NCI-H2107 (cell line): ENCODE measurements around the gene VPS35.
"Not testable (repeated sequence)": the region's sequence is repeated elsewhere in the genome, so short reads cannot be mapped to it uniquely, and the experiment has no call there.

Experiments
- DNase-seq: peaks from one replicate; lab custom pipeline; 2025; lab: John Stamatoyannopoulos, UW

VPS35 gene

DNA sequence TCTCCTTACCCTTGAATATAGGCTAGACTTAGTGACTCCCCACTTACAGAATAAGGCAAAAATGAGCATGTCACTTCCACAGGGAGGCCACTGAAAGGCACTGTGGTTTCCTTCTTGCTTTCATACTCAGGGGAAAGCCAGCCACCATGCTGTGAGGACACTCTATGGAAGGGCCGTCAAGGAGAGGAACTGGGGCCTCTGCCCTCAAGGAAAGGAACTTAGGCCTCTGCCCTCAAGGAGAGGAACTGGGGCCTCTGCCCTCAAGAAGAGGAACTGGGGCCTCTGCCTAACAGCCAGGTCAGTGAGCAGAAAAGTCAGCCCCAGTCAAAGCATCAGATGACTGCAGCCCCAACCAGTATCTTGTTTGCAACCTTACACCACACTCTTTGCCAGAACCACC is 30.1 kb downstream of the VPS35 start:
- no peak for DNase-seq

DNA sequence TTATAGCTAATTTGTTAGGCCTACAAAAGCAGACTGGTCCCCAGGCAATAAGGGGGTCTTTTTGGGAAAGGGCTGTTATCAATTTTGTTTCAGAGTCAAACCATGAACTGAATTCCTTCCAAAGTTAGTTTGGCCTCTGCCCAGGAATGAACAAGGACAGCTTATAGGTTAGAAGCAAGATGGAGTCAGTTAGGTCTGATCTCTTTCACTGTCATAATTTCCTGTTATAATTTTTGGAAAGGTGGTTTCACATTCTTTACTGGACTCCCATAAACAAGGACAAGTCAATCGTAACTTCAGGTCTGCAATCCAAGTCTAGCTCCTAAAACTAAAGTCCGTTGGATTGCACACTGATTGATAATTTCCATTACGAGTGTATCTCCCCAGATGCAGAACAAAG is 37.7 kb downstream of the VPS35 start:
- DNase-seq: no peak

- no peak for DNase-seq
Observed at GRCh38 chr16:46650254-46650623, 38.7 kb downstream of the VPS35 start.

GRCh38 chr16:46649588-46650253 is 39.3 kb downstream of the VPS35 start:
- DNase-seq: no peak

- no peak for DNase-seq
Observed at GRCh38 chr16:46648656-46649055, 40.3 kb downstream of the VPS35 start.

DNA sequence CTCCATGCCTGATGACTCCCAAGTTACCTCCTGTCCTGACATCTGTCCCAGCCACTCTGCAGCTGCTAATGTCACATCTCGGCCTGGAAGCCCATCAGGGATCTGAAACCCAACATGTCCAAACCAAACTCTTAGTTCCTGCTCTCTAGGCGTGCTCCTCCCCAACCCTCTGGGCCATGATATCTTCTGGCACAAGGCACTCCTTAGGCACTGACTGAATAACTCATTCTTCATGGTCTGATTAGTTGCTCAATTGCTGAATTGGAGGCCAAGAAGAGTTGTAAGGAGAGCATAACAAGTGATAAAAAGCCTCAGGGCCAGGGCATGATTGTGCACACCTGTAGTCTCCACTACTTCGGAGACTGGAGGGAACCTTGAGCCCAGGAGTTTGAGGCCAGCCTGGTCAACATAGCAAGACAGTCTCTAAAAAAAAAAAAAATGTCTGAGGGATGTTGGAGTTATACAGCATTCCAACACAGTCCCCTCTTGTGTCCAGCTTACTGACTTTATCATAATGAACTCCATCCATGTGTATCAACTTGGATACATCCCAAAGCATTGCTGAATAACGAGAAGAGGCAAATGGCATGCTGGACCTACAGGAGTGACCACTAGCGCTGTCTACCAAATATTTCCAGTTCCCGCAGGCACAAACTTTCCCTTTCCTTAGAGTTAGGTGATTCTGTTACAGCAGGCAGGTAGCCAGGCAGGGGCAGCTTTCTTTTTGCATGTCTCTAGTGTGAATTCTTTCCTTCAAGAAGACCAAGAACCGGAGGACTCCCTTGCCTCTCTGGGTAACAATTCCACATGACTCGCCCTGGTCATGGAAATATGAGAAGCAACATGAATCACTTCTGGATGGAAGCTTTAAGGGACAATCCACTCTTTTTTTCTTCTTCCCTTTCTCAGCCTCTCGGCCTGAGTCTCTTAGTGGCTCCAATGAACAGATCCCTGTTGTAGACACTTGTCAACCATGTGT is 49.7 kb downstream of the VPS35 start:
- no peak for DNase-seq

GRCh38 chr16:46632778-46633733 is 55.9 kb downstream of the VPS35 start:
- DNase-seq: no peak

GRCh38 chr16:46629331-46630219 is 59.4 kb downstream of the VPS35 start:
- DNase-seq: no peak

DNA sequence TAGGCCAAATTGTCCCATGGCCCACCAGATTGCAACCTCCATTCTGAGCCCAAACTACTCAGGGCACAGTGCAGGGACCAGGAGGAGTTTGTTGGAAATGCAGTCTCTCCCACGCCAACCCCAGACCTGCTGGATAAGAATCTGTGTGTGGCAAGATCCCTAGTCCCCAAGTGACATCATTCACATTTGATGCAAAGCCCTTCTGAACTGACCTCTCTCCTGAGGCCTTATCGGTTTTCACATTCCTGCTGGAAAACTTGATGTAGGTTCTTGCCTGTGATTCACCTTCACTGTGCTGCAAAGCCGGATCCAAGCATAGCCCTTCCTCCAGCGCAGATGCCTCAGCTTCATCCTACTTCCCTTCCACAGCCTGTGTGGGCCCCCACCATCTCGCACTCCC is 61.2 kb downstream of the VPS35 start:
- DNase-seq: no peak

GRCh38 chr16:46626681-46627080 is 62.3 kb downstream of the VPS35 start:
- DNase-seq: not testable (repeated sequence)

DNA sequence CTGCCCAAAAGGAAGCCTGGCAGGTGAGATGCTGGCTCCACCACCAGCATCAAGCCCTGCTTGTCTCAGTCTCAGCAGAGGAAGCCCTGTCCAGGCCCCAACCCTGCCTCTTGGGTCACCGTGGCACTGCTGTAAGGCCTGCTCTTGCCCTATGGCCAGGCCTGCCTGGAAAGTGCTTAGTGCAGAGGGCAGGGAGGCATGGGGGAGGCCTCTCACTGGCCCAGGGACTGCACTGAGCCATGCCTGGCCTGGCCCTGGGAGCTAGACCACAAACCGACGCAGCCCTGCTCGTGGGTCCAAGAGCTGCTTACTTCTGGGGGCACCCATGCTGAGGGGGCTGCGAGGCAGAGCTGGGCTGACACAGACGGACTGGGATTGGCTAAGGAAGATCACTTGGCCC is 64.1 kb downstream of the VPS35 start:
- DNase-seq: not testable (repeated sequence)

DNA sequence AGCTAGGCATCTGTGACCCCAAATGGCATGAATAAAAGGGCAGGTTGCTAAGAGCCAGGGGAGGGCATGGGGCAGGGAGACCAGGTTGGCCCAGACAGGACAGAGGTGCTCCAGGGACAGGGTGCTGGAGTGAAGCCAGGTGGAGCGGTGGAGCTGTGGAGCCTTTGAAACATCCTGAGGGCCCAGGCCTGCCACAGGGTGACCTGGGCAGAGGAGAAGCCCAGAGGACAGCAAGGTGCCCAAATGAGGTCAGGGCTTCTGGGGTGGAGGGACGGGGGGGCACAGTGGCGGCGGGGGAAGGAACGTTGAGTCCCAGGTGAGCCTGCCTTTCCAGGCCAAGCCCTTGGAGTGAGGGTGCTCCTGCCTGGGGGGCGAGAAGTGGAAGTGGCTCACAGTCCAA is 65.3 kb downstream of the VPS35 start:
- not testable (repeated sequence) for DNase-seq

DNA sequence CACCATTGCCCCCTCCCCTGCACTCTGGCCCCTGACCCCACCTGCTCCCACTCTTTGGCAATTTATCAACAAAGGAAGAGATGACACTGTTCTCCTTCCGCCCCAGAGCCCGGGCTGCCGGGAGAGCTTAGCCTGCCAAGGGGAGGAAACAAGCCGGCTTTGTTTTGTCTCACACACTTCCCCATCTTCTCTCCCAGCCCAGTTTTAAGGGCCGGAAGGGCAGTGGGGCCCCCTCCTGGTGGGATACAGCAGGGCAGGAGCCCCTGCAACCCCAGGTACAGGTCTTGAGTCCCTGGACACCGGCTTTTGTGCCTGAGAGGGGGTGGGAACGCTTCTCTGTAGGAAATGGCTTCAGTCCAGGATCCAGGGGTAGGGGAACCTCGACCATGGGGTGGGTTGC is 65.7 kb downstream of the VPS35 start:
- not testable (repeated sequence) for DNase-seq

DNA sequence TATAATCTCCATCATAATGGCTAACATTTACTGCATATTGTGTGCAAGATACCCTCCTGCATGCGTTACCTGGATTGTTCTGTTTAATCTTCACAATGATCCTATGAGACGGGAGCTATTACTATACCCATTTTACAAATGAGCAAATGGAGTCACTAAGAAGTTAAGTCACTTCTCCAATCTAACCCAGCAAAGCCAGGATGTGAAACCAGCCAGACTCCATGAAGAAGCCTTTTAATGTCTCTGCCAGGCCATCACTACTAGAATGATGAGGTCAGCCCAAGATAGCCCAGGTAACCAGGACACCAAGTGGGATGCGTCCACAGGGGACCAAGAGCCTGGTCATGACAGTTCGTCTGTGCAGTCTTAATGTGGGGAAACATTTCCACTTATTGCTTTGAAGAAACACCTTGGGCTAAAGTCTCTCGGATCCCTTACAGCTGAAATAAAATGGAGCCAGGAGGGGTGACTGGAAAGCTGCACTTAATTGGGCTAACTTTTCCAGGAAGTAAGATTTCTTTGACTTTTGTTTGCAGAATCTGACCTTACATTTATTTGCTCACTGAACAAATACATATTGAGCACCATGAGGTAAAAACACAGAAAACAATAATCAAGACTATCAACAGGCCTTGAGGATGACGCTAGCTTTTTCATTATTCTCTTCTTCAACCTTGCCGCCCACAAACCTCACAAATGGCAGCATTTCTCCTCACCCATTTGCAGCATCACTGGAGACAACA is 66.9 kb downstream of the VPS35 start:
- DNase-seq: no peak

- DNase-seq: peak; percentile 74
Observed at GRCh38 chr16:46621006-46621933, 67.7 kb downstream of the VPS35 start, which contains the start of gene SHCBP1. Gene SHCBP1 (minus strand): TSS chr16:46621379. CDS start chr16:46621359, 20 bp downstream.

GRCh38 chr16:46620266-46621005 is 68.5 kb downstream of the VPS35 start:
- no peak for DNase-seq

- DNase-seq: no peak
Observed at GRCh38 chr16:46618516-46618915, 70.5 kb downstream of the VPS35 start.

DNA sequence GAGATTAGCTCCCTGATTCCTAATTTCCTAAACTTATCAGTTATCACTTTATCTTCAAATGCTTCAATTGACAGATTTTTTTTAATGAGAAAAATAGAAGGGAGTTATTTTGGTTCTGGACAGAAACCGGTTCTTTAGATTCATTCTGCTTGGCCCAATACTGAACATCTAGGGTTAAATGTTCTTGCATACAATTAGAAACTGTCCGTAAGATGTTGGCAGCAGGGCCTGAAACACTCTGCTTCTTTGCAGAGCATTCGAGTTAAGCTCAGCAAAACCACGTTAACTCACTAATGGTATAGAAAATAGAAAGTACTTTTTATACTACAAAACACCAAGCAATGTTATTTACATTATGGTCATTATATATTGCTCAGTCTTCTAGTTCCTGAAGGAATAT is 75.0 kb downstream of the VPS35 start:
- DNase-seq: no peak
